Measurements from ENCODE around the gene IYD.

The IYD gene

GRCh38 chr6:150395388-150396009, 26.7 kb downstream of the IYD start:
- DNase-seq = peak; percentile 78

- no peak for DNase-seq
Observed at GRCh38 chr6:150403458-150404246, 34.8 kb downstream of the IYD start.

- no peak for DNase-seq
Observed at GRCh38 chr6:150406948-150407347, 38.1 kb downstream of the IYD start.

GRCh38 chr6:150408842-150409241, 40.0 kb downstream of the IYD start:
- no peak for DNase-seq

- no peak for DNase-seq
Observed at GRCh38 chr6:150409576-150410066, 40.8 kb downstream of the IYD start.

GRCh38 chr6:150410399-150410798, 41.6 kb downstream of the IYD start:
- DNase-seq = no peak

- DNase-seq = no peak
Observed at GRCh38 chr6:150410906-150411305, 42.1 kb downstream of the IYD start.

GRCh38 chr6:150412221-150412620, 43.4 kb downstream of the IYD start:
- DNase-seq = no peak

GRCh38 chr6:150413198-150413597, 44.4 kb downstream of the IYD start:
- no peak for DNase-seq

GRCh38 chr6:150413781-150414281, 45.0 kb downstream of the IYD start:
- no peak for DNase-seq

- no peak for DNase-seq
Observed at GRCh38 chr6:150416128-150416527, 47.3 kb downstream of the IYD start.

- no peak for DNase-seq
Observed at GRCh38 chr6:150417250-150417649, 48.4 kb downstream of the IYD start.

- peak; percentile 49 for DNase-seq
Observed at GRCh38 chr6:150417899-150418826, 49.4 kb downstream of the IYD start.

GRCh38 chr6:150418827-150419594, 50.2 kb downstream of the IYD start:
- peak; percentile 16 for DNase-seq

GRCh38 chr6:150420428-150420827, 51.6 kb downstream of the IYD start:
- DNase-seq = no peak

- no peak for DNase-seq
Observed at GRCh38 chr6:150420926-150421325, 52.1 kb downstream of the IYD start.

GRCh38 chr6:150425508-150425907, 56.7 kb downstream of the IYD start:
- no peak for DNase-seq

GRCh38 chr6:150426198-150426597, 57.4 kb downstream of the IYD start:
- DNase-seq = no peak

GRCh38 chr6:150427037-150427602, 58.3 kb downstream of the IYD start:
- DNase-seq = no peak

GRCh38 chr6:150427843-150428242, 59.0 kb downstream of the IYD start:
- no peak for DNase-seq

- DNase-seq = no peak
Observed at GRCh38 chr6:150430815-150431214, 62.0 kb downstream of the IYD start.

GRCh38 chr6:150435360-150435759, 66.5 kb downstream of the IYD start:
- no peak for DNase-seq
